NCI-H2107 (cell line): ENCODE measurements around the gene SLC28A3.
"Not testable (repeated sequence)": the region's sequence is repeated elsewhere in the genome, so short reads cannot be mapped to it uniquely, and the experiment has no call there.

Experiments
- DNase-seq: peaks from one replicate; lab custom pipeline; 2025; lab: John Stamatoyannopoulos, UW

The SLC28A3 gene

GRCh38 chr9:84340535-84340934 is at the start of gene SLC28A3:
Gene SLC28A3, minus strand, starts transcription at chr9:84340758. Its CDS starts 125 bp downstream, at chr9:84340633.
- DNase-seq, result no peak

- DNase-seq, result not testable (repeated sequence)
These were observed 49.7 kb upstream of the SLC28A3 start for GRCh38 chr9:84390254-84390653.

GRCh38 chr9:84387821-84388220 is 47.3 kb upstream of the SLC28A3 start:
- no peak for DNase-seq

GRCh38 chr9:84386753-84387152 is 46.2 kb upstream of the SLC28A3 start:
- no peak for DNase-seq

GRCh38 chr9:84385386-84386040 is 45.0 kb upstream of the SLC28A3 start:
- no peak for DNase-seq

GRCh38 chr9:84384617-84385016 is 44.1 kb upstream of the SLC28A3 start:
- no peak for DNase-seq

GRCh38 chr9:84383178-84383577 is 42.6 kb upstream of the SLC28A3 start:
- DNase-seq, result no peak

- DNase-seq, result no peak
These were observed 42.2 kb upstream of the SLC28A3 start for GRCh38 chr9:84382720-84383119.

GRCh38 chr9:84381508-84381907 is 41.0 kb upstream of the SLC28A3 start:
- DNase-seq, result no peak

GRCh38 chr9:84379740-84380139 is 39.2 kb upstream of the SLC28A3 start:
- DNase-seq, result no peak

- no peak for DNase-seq
These were observed 35.4 kb upstream of the SLC28A3 start for GRCh38 chr9:84375954-84376353.

GRCh38 chr9:84374516-84374915 is 34.0 kb upstream of the SLC28A3 start:
- no peak for DNase-seq

- DNase-seq, result no peak
These were observed 33.5 kb upstream of the SLC28A3 start for GRCh38 chr9:84374013-84374412.

- no peak for DNase-seq
These were observed 31.2 kb upstream of the SLC28A3 start for GRCh38 chr9:84371737-84372136.

GRCh38 chr9:84368601-84369000 is 28.0 kb upstream of the SLC28A3 start:
- DNase-seq, result no peak

GRCh38 chr9:84367726-84368125 is 27.2 kb upstream of the SLC28A3 start:
- DNase-seq, result not testable (repeated sequence)

- no peak for DNase-seq
These were observed 26.1 kb upstream of the SLC28A3 start for GRCh38 chr9:84366683-84367082.

GRCh38 chr9:84364894-84365490 is 24.4 kb upstream of the SLC28A3 start:
- DNase-seq, result not testable (repeated sequence)

GRCh38 chr9:84361645-84362044 is 21.1 kb upstream of the SLC28A3 start:
- DNase-seq, result no peak

GRCh38 chr9:84357275-84357674 is 16.7 kb upstream of the SLC28A3 start:
- DNase-seq, result no peak

GRCh38 chr9:84354035-84354434 is 13.5 kb upstream of the SLC28A3 start:
- DNase-seq, result no peak

GRCh38 chr9:84349671-84350070 is 9.1 kb upstream of the SLC28A3 start:
- DNase-seq, result no peak

- no peak for DNase-seq
These were observed 2.6 kb upstream of the SLC28A3 start for GRCh38 chr9:84343111-84343521.

- no peak for DNase-seq
These were observed 596 bp downstream of the SLC28A3 start for GRCh38 chr9:84339962-84340361.
